H1 (cell line): ENCODE measurements around the gene CCDC9B.

ENCODE experiments used
- BACH1 ChIP-seq: IDR thresholded peaks from 2 replicates; pipeline ENCODE4 v1.6.1; 2012; ENCODE audit warnings: low read length, improper control_type of control experiment
- EZH2 ChIP-seq: fragments of 200-600 bp; sonication (generic); IDR thresholded peaks from 2 replicates; pipeline ENCODE4 v1.7.1; 2012; ENCODE audit warnings: low read depth, mild to moderate bottlenecking, moderate library complexity, low read length, inconsistent platforms; ENCODE audit not compliant: severe bottlenecking
- FOSL1 ChIP-seq: IDR thresholded peaks from 2 replicates; pipeline ENCODE4 v1.6.1; 2011; ENCODE audit warnings: mild to moderate bottlenecking, low read depth, low read length, moderate library complexity; ENCODE audit not compliant: insufficient read depth
- POLR2A ChIP-seq, 2 experiments: IDR thresholded peaks; 1 replicate in 1 of 2; 2 replicates in 1 of 2; pipeline ENCODE4 v1.6.1; 2011; ENCODE audit warnings: low read depth in 2 of 2, low read length in 2 of 2, mild to moderate bottlenecking in 2 of 2; ENCODE audit errors: control extremely low read depth in 1 of 2
- POLR2AphosphoS5 ChIP-seq: IDR thresholded peaks from 2 replicates; pipeline ENCODE4 v1.6.1; 2011; ENCODE audit warnings: low read depth, low read length
- SRF ChIP-seq: IDR thresholded peaks from 2 replicates; pipeline ENCODE4 v1.6.1; 2011; ENCODE audit warnings: mild to moderate bottlenecking, low read depth, low read length, moderate library complexity
- YY1 ChIP-seq: IDR thresholded peaks from 2 replicates; pipeline ENCODE4 v1.6.1; 2011; ENCODE audit warnings: low read depth, mild to moderate bottlenecking, low read length
- ZNF274 ChIP-seq: IDR thresholded peaks from 2 replicates; pipeline ENCODE4 v1.7.0; 2012; ENCODE audit warnings: low read length, borderline replicate concordance; ENCODE audit errors: extremely low read depth
- TF ChIP-seq, protein P1 (sequence below), 3 experiments: IDR thresholded peaks; 1 replicate in 2 of 3; 2 replicates in 1 of 3; pipeline versions ENCODE4 v1.5.1 to v1.6.1; 2011; ENCODE audit warnings: low read length in 3 of 3, mild to moderate bottlenecking in 3 of 3, inconsistent platforms in 2 of 3, low read depth in 1 of 3, moderate library complexity in 1 of 3; ENCODE audit not compliant: insufficient read depth in 1 of 3; ENCODE audit errors: control extremely low read depth in 1 of 3

DNA sequence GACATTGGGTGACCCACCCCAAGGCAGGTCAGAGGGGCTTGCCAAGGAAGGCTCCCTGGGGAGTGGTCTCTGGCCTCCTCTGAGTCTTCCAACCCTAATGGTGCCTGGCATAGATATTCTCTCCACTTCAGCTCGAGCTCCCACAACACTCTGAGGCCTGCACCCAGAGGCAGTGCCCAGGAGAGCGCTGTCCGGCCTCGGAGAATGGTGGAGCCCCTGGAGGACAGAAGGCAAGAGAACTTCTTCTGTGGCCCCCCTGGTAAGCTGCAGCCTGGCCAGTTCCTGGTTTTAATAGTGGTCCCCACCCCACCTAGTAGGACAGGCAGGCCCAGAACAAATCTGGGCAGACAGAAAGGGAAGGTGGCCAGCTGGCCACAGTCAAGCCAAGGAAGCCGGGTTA, 24.3 kb upstream of the CCDC9B start:
- TF ChIP-seq, protein P1, sequence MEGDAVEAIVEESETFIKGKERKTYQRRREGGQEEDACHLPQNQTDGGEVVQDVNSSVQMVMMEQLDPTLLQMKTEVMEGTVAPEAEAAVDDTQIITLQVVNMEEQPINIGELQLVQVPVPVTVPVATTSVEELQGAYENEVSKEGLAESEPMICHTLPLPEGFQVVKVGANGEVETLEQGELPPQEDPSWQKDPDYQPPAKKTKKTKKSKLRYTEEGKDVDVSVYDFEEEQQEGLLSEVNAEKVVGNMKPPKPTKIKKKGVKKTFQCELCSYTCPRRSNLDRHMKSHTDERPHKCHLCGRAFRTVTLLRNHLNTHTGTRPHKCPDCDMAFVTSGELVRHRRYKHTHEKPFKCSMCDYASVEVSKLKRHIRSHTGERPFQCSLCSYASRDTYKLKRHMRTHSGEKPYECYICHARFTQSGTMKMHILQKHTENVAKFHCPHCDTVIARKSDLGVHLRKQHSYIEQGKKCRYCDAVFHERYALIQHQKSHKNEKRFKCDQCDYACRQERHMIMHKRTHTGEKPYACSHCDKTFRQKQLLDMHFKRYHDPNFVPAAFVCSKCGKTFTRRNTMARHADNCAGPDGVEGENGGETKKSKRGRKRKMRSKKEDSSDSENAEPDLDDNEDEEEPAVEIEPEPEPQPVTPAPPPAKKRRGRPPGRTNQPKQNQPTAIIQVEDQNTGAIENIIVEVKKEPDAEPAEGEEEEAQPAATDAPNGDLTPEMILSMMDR (IDR thresholded peaks at IDR 0.05; ENCODE audit: control extremely low read depth in 1 of 3, insufficient read depth in 1 of 3, low read depth in 1 of 3, low read length in 3 of 3) = no peak
- TF ChIP-seq EZH2 (no peak), BACH1 (no peak), POLR2AphosphoS5 (no peak), POLR2A (IDR thresholded peaks at IDR 0.05; ENCODE audit: control extremely low read depth in 1 of 2, low read depth in 2 of 2, low read length in 2 of 2) (no peak), FOSL1 (no peak), YY1 (no peak), ZNF274 (no peak), SRF (no peak)
